GM12873 (cell line): Measurements from ENCODE around the gene CGA.

Source experiments
- TF ChIP-seq, protein P1 (sequence below): IDR thresholded peaks from 2 replicates; pipeline ENCODE4 v1.5.1; 2012; ENCODE audit warnings: low read depth, mild to moderate bottlenecking, moderate library complexity, low read length, control low read depth; ENCODE audit not compliant: insufficient read depth; ENCODE audit errors: missing control alignments

Gene CGA

DNA sequence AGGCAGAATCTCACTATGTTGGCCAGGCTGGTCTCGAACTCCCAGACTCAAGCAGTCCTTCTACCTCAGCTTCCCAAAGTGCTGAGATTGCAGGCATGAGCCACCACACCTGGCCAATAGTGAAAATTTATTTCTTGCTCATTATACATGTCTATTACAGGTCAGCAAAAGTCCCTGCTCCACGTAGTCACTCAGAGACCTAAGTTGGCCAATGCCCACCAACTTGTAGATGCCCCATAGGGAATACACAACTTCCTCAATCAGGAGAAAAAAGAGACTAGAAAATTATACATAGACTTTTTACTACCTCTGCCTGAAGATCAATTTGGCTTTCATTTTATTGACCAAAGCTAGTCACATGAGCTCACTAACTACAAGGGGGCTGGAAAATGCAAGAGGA, 22.0 kb upstream of the CGA start:
- TF ChIP-seq, protein P1, sequence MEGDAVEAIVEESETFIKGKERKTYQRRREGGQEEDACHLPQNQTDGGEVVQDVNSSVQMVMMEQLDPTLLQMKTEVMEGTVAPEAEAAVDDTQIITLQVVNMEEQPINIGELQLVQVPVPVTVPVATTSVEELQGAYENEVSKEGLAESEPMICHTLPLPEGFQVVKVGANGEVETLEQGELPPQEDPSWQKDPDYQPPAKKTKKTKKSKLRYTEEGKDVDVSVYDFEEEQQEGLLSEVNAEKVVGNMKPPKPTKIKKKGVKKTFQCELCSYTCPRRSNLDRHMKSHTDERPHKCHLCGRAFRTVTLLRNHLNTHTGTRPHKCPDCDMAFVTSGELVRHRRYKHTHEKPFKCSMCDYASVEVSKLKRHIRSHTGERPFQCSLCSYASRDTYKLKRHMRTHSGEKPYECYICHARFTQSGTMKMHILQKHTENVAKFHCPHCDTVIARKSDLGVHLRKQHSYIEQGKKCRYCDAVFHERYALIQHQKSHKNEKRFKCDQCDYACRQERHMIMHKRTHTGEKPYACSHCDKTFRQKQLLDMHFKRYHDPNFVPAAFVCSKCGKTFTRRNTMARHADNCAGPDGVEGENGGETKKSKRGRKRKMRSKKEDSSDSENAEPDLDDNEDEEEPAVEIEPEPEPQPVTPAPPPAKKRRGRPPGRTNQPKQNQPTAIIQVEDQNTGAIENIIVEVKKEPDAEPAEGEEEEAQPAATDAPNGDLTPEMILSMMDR, result no peak

GRCh38 chr6:87115402-87116135, 20.7 kb upstream of the CGA start:
- TF ChIP-seq, protein P1, result no peak

GRCh38 chr6:87110636-87111035, 15.7 kb upstream of the CGA start:
- TF ChIP-seq, protein P1, result no peak

- TF ChIP-seq, protein P1, result no peak
Observed at GRCh38 chr6:87105823-87106222, 10.9 kb upstream of the CGA start.

GRCh38 chr6:87104667-87105066, 9.8 kb upstream of the CGA start:
- TF ChIP-seq, protein P1, result no peak

- TF ChIP-seq, protein P1, result no peak
Observed at GRCh38 chr6:87103977-87104601, 9.2 kb upstream of the CGA start.

DNA sequence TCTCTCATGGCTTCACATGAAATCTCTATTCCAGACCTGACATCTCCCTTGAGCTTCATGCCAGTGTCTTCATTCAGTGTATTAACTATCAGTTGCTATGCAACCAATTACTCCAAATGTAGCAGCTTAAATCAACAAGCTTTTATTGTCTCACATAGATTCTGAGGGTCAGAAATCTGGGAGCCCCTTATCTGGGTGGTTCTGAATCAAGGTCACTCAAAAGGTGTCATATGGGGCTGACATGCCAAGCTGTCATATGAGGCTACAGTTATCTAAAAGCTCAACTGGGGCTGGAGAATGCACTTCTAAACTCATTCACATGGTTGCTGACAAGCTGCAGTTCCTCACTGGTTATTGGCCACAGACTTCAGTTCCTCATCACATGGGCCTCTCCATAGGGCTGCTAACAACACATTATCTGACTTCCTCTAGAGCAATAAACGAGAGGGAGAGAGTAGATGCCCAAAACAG, 7.3 kb upstream of the CGA start:
- TF ChIP-seq, protein P1, result no peak
